ENCODE data around the gene CREB3L2. TPM values are rescaled to one million over a fixed set of nuclear protein-coding genes. Genes with fewer than 3 reads are reported as not detected.

CREB3L2 gene
- total and polyA plus RNA-seq, 2 of the 8 experiments (the other 6 are each of a cell fraction or from before 2014, with no cell fraction given), result 14.4 to 48.3 TPM

- Histone ChIP-seq H2BK15ac (ENCODE audit: low read length) (no peak overlapping the region), H3K27me3 (replicated peaks in 1 of 4; ENCODE audit: control insufficient read depth in 3 of 4, extremely low read depth in 1 of 4, insufficient read depth in 3 of 4, low read length in 3 of 4) (no peaks in the 10 kb centered on the region), H3K23me2 (ENCODE audit: low read depth, low read length) (no peaks in the 10 kb centered on the region; the same call in 1 of the 2 replicates), H2BK5ac (ENCODE audit: low read depth, low read length) (no peak overlapping the region), H2BK120ac (replicated peaks; ENCODE audit: low read depth, low read length) (no peak overlapping the region), H3K79me1 (ENCODE audit: low read depth, low read length) (no peaks in the 10 kb centered on the region), H3K14ac (ENCODE audit: insufficient read length) (no peak overlapping the region), H2BK12ac (ENCODE audit: low read depth, low read length) (no peak overlapping the region), H3K4me2 (ENCODE audit: insufficient read depth in 1 of 2, low read depth in 2 of 2, low read length in 2 of 2) (no peak overlapping the region), H3K79me2 (ENCODE audit: control insufficient read depth in 1 of 2, insufficient read depth in 2 of 2, low read length in 2 of 2) (no peaks in the 10 kb centered on the region), H2BK20ac (ENCODE audit: low read length) (no peak overlapping the region), H3K18ac (ENCODE audit: extremely low read depth, low read length) (no peak overlapping the region), H3K9ac (replicated peaks in 1 of 4; ENCODE audit: extremely low read depth in 1 of 4, low read depth in 3 of 4, low read length in 3 of 4) (no peak overlapping the region), H3K4me3 (ENCODE audit: extremely low read depth in 1 of 4, insufficient read depth in 2 of 4, low read depth in 3 of 4, low read length in 4 of 4) (no peak overlapping the region), H3K56ac (replicated peaks; ENCODE audit: insufficient read length, low read depth, low read length) (no peak overlapping the region), H3K9me3 (ENCODE audit: insufficient read depth in 2 of 2, low read depth in 1 of 2, low read length in 1 of 2) (no peaks in the 10 kb centered on the region), H4K8ac (ENCODE audit: extremely low read depth, insufficient read depth, low read length) (no peak overlapping the region), H2AFZ (ENCODE audit: low read length) (no peak overlapping the region), H3K4me1 (replicated peaks in 1 of 4; ENCODE audit: control insufficient read depth in 3 of 4, insufficient read depth in 4 of 4, low read length in 3 of 4) (peaks cover 0 to 5% (median 3%) of the 10 kb centered on the region in 4 experiments; a peak in 2 of 7 replicates), H4K5ac (ENCODE audit: insufficient read length, low read depth, low read length) (no peak overlapping the region), H3K36me3 (ENCODE audit: control insufficient read depth in 2 of 4, insufficient read depth in 4 of 4, low read length in 3 of 4) (peaks cover 0 to 20% (median 0%) of the 10 kb centered on the region in 4 experiments; a peak in 3 of 8 replicates), H4K91ac (replicated peaks; ENCODE audit: insufficient read length, low read length) (no peak overlapping the region), H3K27ac (ENCODE audit: low read depth, low read length) (no peak overlapping the region), H2AK5ac (ENCODE audit: low read depth, low read length) (no peak overlapping the region), H4K20me1 (replicated peaks in 1 of 2; ENCODE audit: control insufficient read depth in 1 of 2, insufficient read depth in 2 of 2, low read length in 2 of 2) (no peaks in the 10 kb centered on the region), H3K4ac (replicated peaks; ENCODE audit: insufficient read length, low read depth, low read length) (no peak overlapping the region), H3K23ac (ENCODE audit: insufficient read length) (no peak overlapping the region)
- TF ChIP-seq NRF1 (IDR thresholded peaks at IDR 0.05; ENCODE audit: low read depth, low read length), result no peak
- TF ChIP-seq HDAC6 (IDR thresholded peaks at IDR 0.05; ENCODE audit: low read depth, low read length), result no peak
- no peak for TF ChIP-seq JUN (IDR thresholded peaks at IDR 0.05; ENCODE audit: low read depth, low read length)
- no peak for TF ChIP-seq EP300 (IDR thresholded peaks at IDR 0.05; ENCODE audit: borderline replicate concordance in 1 of 2, low read depth in 2 of 2, low read length in 2 of 2)
- TF ChIP-seq SRF (IDR thresholded peaks at IDR 0.05; ENCODE audit: low read depth, low read length), result no peak
- no peak for TF ChIP-seq SP4 (IDR thresholded peaks at IDR 0.05; ENCODE audit: low read length)
- no peak for TF ChIP-seq PHF8 (conservative IDR thresholded peaks at IDR 0.05; ENCODE audit: low read depth, low read length)
- no peak for TF ChIP-seq ASH2L (IDR thresholded peaks at IDR 0.05; ENCODE audit: low read length)
- no peak for TF ChIP-seq HDAC2 (IDR thresholded peaks at IDR 0.05; ENCODE audit: borderline replicate concordance in 1 of 2, low read depth in 2 of 2, low read length in 2 of 2)
- no peak for TF ChIP-seq TCF12 (IDR thresholded peaks at IDR 0.05; ENCODE audit: low read depth, low read length)
- TF ChIP-seq SUZ12 (IDR thresholded peaks at IDR 0.05; ENCODE audit: low read length), result no peak
- no peak for TF ChIP-seq SIN3A (conservative IDR thresholded peaks at IDR 0.05 in 1 of 2, IDR thresholded peaks at IDR 0.05 in 1 of 2; ENCODE audit: low read depth in 1 of 2, low read length in 2 of 2)
- FAIRE-seq (no peak), DNase-seq (ENCODE audit: low read depth in 1 of 2, low spot score in 2 of 2) (no peak)
- CTCF ChIA-PET (ENCODE audit: partially characterized antibody), result interaction anchor here (0.6 to 1.5 kb wide), 3 partner anchors 215 to 1188 kb away, joined by 3 to 7 read pairs (median 3); no protein-coding TSS in a partner anchor
- POLR2A ChIA-PET (ENCODE audit: partially characterized antibody), result no interaction called here
- WGBS, 2 experiments (ENCODE audit: extremely low coverage in 1 of 2, insufficient coverage in 1 of 2, insufficient read length in 1 of 2, insufficient replicate concordance in 2 of 2, low coverage in 1 of 2, low lambda C conversion rate in 2 of 2, missing lambda C conversion rate in 1 of 2), result 94% methylated on average over 7 of the region's 7 CpGs; no CpG with 5 or more reads in 1 of the 2 experiments
These were observed 130.5 kb downstream of the CREB3L2 start for GRCh38 chr7:137871170-137871915.
